UCSD-AML1 (cell line): ENCODE measurements around the gene PNRC2.
"Not testable (repeated sequence)": the region's sequence is repeated elsewhere in the genome, so short reads cannot be mapped to it uniquely, and the experiment has no call there.

ENCODE experiments used
- DNase-seq: peaks from one replicate; lab custom pipeline; 2025; ENCODE audit not compliant: unreplicated experiment; lab: John Stamatoyannopoulos, UW

The PNRC2 gene

DNA sequence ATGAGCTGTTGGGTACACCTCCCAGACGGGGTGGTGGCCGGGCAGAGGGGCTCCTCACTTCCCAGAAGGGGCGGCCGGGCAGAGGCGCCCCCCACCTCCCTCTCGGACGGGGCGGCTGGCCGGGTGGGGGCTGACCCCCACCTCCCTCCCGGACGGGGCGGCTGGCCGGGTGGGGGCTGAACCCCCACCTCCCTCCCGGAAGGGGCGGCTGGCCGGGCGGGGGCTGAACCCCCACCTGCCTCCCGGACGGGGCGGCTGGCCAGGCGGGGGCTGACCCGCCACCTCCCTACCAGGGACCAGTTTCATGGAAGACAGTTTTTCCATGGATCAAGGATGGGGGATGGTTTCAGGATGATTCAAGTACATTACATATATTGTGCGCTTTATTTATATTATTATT, 27.4 kb downstream of the PNRC2 start:
- DNase-seq, result not testable (repeated sequence)

DNA sequence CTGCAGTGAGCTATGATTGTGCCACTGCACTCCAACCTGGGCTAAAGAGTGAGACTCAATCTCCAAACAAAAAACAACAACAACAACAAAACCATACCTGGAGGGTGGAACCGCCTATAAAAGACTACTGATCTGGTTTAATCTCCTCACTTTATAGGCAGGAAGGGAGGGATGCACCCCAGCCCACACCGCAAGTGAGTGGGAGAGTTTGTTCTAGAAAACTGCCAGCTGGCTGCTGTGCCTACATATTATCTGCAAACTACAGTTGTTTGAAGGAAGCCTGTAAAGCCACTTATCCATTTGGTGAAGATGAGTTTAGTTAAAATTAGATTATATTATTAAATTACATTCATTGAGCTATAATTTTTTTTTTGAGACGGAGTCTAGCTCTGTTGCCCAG, 29.6 kb downstream of the PNRC2 start:
- no peak for DNase-seq

DNA sequence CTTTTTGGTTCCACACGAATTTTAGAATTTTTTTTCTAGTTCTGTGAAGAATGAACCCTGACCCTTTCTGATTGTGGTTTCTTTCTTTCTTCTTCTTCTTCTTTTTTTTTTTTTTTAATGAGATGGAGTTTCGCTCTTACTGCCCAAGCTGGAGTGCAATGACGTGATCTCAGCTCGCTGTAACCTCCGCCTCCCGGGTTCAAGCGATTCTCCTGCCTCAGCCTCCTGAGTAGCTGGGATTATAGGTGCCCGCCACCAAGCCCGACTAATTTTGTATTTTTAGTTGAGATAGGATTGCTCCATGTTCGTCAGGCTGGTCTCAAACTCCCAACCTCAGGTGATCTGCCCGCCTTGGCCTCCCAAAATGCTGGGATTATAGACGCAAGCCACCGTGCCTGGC, 32.4 kb downstream of the PNRC2 start:
- not testable (repeated sequence) for DNase-seq

GRCh38 chr1:23995431-23995837, 35.8 kb downstream of the PNRC2 start:
- no peak for DNase-seq

DNA sequence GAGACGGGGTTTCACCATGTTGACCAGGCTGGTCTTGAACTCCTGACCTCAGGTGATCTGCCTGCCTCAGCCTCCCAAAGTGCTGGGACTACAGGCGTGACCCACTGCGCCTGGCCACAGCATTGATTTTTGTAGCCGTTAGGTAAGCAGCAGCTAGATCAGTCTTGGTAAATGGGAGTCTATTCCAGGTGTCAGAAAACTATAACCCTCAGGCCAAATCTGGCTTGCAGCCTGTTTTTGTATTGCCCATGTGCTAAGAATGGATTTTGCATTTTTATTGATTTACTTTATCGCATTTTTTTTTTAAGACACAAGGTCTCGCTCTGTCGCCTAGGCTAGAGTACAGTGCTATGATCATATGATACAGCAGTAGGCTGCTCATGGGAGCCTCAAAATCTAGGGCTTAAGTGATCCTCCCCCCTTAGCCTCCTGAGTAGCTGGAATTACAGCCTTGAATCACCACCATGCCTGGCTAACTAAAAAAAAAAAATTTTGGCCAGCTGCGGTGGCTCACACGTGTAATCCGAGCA, 37.1 kb downstream of the PNRC2 start:
- no peak for DNase-seq

DNA sequence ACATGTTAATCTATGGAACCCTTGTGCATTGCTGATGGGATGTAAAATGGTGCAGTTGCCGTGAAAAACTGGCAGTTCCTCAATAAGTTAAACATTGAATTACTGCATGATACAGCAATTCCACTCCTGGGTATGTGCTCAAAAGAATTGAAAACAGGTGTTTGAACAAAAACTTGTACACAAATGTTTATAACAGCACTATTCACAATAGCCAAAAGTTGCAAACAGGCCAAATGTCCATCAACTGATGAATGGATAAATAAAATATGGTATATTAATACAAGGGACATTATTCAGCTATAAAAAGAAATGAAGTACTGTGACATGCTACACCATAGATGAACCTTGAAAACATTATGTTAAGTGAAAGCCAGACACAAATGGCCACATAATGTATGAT, 38.2 kb downstream of the PNRC2 start:
- DNase-seq, result no peak

- DNase-seq, result no peak
Observed at GRCh38 chr1:23999156-23999671, 39.6 kb downstream of the PNRC2 start.

GRCh38 chr1:24002695-24003094, 43.1 kb downstream of the PNRC2 start:
- DNase-seq, result no peak

DNA sequence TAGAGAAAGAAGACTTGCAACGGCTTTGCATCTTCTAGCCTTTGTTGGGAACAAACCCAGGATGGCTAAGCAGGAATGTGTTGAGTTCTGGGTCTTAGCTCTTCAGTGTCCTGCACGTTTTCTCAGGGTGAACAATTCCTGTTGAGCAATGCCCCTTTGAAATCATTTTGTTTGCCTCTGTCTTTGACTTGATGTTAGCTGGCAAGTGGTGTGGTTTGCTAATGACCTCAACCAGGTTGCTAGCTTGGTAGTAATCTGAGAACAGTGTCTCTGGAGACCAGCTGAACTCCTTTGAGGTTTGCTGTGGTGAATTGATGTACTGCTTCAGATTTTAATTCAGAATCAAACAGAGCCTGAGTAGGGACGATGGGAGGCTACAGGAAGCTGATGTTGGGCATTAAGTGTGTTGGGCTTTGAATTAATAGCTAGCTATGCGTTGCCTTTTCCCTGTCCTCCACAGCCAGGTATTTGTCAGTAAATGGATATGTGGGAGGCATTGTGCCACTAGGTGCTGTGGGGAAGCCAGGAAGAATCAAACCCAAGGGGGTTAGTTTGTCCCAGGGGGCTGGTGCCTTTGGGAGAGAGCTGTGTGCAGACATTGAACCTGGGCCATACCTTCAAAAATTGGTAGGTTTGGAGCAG, 43.8 kb downstream of the PNRC2 start:
- no peak for DNase-seq

- no peak for DNase-seq
Observed at GRCh38 chr1:24004132-24004531, 44.5 kb downstream of the PNRC2 start.

DNA sequence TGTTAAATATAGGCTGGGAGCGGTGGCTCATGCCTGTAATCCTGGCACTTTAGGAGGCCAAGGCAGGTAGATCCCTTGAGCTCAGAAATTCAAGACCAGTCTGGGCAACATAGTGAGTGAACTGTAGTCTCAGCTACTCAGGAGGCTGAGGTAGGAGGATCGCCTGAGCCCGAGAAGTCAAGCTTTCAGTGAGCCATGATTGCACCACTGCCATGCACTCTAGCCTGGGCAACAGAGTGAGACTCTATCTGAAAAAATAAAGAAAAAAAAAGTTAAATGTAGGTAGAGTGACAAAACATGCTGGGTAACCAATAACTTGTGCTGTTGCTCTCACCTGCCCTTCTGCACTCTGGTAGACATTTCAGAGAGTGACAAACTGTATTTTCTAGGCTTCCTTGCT, 45.5 kb downstream of the PNRC2 start:
- no peak for DNase-seq

GRCh38 chr1:24007079-24007478, 47.5 kb downstream of the PNRC2 start:
- no peak for DNase-seq

GRCh38 chr1:24008574-24009184, 49.1 kb downstream of the PNRC2 start:
- not testable (repeated sequence) for DNase-seq

DNA sequence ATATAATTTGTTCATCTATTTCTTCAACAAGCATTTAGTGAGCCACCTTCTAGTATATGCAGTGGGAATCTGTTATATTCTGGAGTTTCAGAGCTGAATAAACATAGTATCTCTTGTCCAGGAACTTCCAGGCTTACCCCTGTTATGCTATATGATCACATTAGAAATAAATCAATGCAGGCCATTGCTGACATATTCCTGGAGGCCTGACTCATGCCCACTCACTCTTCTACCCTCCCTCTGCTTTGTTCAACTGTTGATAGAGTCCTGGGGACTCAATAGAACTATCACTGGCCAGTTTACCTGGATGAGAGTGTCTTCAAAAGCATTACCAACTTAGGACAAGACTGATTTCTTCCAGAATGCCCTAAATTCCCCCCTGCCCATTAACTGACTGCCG, 49.8 kb downstream of the PNRC2 start:
- DNase-seq, result no peak

GRCh38 chr1:24010650-24011049, 51.0 kb downstream of the PNRC2 start:
- no peak for DNase-seq

DNA sequence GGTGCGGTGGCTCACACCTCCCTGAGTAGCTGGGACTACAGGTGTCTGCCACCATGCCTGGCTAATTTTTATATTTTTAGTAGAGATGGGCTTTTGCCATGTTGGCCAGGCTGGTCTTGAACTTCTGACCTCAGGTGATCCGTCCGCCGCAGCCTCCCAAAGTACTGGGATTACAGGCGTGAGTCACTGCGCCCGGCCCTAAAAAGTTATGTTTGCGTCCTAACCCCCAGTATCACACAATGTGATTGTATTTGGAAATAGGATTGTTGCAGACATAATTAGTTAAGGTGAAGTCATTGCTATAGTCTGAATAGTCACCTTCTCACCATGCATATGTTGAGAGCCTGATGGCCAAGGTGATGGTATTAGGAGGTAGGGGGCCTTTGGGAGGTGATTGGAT, 53.2 kb downstream of the PNRC2 start:
- not testable (repeated sequence) for DNase-seq
